ENCODE data around the gene CIT.

CIT gene

DNA sequence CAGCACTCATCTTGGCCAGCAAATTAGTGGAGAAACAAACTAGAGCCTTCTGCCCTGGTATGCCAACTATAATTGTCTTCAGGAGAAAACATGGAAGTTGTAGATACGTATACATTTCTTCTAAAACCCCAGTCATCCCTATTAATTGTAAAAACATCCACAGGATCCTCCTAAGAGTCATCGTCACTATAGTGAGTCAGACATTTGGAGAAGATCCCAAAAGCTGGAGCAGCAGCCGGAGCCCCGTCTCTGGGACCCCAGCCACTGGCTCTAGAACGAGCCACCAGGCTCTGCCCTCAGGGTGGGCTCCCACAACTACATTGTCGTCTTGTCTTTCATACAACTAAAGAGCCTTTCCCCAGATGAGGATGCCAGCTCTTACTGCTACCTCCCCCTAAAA lies 193.7 kb downstream of the CIT start:
- DNase-seq (ENCODE audit: extremely low read depth, insufficient read length): no peak
- Histone ChIP-seq H3K36me3 (ENCODE audit: control insufficient read depth, insufficient read depth, low read length) (peaks cover 31% of the 10 kb centered on the region), H3K27me3 (replicated peaks; ENCODE audit: control insufficient read depth, insufficient read depth, low read length) (no peaks in the 10 kb centered on the region), H3K4me3 (replicated peaks; ENCODE audit: low read depth, low read length) (no peak overlapping the region)
- TF ChIP-seq, protein P1, sequence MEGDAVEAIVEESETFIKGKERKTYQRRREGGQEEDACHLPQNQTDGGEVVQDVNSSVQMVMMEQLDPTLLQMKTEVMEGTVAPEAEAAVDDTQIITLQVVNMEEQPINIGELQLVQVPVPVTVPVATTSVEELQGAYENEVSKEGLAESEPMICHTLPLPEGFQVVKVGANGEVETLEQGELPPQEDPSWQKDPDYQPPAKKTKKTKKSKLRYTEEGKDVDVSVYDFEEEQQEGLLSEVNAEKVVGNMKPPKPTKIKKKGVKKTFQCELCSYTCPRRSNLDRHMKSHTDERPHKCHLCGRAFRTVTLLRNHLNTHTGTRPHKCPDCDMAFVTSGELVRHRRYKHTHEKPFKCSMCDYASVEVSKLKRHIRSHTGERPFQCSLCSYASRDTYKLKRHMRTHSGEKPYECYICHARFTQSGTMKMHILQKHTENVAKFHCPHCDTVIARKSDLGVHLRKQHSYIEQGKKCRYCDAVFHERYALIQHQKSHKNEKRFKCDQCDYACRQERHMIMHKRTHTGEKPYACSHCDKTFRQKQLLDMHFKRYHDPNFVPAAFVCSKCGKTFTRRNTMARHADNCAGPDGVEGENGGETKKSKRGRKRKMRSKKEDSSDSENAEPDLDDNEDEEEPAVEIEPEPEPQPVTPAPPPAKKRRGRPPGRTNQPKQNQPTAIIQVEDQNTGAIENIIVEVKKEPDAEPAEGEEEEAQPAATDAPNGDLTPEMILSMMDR (IDR thresholded peaks at IDR 0.05; ENCODE audit: insufficient read depth, low read length, poor library complexity, severe bottlenecking): no peak

DNA sequence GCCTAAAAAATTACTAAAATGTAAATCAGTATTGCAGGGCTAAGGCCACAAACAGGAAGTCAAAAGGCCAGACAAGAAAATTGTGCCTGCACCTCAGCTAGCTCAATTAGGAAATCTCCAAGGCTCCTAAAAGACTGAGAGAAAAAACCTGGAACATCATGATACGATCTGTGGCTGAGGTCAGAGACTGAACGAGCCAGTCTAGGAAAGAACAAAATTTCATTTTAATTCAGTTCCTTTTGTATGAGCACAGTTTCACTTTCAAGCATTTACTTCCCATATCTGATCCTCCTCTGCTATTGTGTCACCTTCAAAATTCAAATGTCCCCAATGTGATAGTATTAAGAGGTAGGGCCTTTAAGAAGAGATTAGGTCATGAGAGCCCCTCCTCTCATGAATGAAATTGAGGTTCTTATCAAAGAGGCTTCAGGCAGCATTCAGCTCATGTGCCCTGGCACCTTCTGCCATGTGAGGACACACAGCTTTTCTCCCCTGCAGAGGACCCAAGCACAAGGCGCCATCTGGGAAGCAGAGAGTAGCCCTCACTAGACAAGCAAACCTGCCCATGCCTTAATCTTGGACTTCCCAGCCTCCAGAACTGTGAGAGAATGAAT lies 194.4 kb downstream of the CIT start:
- DNase-seq (ENCODE audit: extremely low read depth, insufficient read length): no peak
- Histone ChIP-seq H3K27me3 (replicated peaks; ENCODE audit: control insufficient read depth, insufficient read depth, low read length) (no peaks in the 10 kb centered on the region), H3K36me3 (ENCODE audit: control insufficient read depth, insufficient read depth, low read length) (peaks cover 33% of the 10 kb centered on the region), H3K4me3 (replicated peaks; ENCODE audit: low read depth, low read length) (no peak overlapping the region)
- TF ChIP-seq, protein P1 (IDR thresholded peaks at IDR 0.05; ENCODE audit: insufficient read depth, low read length, poor library complexity, severe bottlenecking): no peak

DNA sequence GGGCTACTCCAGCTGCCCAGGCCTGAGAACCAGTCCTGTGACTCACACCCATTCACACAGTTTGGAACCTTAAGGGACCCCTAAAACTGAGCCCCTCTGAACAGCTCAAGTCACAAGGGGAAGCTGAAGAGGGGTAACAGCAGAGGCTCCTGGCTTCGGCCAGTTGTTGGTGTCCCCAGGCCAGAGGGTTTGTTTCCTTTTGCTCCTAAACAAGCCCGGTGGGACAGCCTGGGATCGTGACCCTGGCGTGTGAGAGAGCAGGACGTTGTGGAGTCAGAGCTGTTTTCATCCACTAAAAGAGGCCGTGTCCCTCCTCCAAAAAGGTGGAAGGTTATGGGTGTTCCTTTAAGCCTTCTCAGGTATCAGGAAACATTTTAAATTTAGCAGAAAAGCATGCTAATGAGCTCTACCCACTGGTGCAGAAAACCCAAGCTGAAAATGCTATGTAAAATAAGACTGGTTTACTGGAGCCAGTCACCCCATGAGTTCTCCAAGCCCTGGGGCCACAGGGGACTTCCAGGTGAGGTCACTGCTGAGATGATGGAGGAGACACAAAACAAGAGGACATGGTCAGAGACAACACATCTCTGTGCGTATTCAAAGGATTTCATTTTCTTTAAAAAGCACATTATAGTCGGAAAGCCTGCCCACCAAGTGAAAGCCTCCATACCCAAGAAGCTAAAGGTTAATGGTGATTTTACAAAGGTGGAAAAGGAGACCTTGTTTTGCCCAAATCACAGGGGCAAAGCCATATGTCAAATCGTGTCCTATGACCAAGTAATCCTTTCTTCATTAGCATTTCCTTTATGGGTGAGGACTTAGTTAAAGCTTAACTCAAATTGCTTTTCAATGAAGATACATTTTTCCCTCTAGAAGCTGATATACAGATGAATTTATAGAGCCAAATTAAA lies 195.1 kb downstream of the CIT start:
- DNase-seq (ENCODE audit: extremely low read depth, insufficient read length): peak; percentile 43
- Histone ChIP-seq H3K4me3 (replicated peaks; ENCODE audit: low read depth, low read length) (no peak overlapping the region), H3K27me3 (replicated peaks; ENCODE audit: control insufficient read depth, insufficient read depth, low read length) (no peaks in the 10 kb centered on the region), H3K36me3 (ENCODE audit: control insufficient read depth, insufficient read depth, low read length) (peaks cover 36% of the 10 kb centered on the region)
- TF ChIP-seq, protein P1 (IDR thresholded peaks at IDR 0.05; ENCODE audit: insufficient read depth, low read length, poor library complexity, severe bottlenecking): no peak

DNA sequence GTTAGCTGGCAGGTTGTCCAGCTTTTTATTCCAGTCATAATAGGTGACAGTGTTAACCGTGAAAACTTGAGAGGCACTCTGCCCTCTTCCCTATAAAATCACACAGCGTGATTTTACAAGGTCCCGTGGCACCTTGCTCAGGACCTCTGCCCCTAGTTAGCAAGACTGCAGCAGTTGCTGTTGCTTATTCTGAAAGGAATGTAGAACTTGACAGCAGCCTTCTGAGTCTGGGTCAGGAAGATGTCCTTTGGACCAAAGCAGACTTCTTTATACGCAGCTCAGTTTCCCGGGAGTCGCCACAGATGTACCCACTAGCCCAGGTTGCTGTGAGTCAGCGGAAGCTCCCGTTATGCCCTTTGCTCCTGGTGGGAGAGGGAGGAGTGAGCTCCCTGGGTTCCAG lies 196.0 kb downstream of the CIT start:
- H3K27me3 ChIP-seq (replicated peaks; ENCODE audit: control insufficient read depth, insufficient read depth, low read length): no peaks in the 10 kb centered on the region
- TF ChIP-seq, protein P1 (IDR thresholded peaks at IDR 0.05; ENCODE audit: insufficient read depth, low read length, poor library complexity, severe bottlenecking): no peak
- DNase-seq (ENCODE audit: extremely low read depth, insufficient read length): no peak
- H3K36me3 ChIP-seq (ENCODE audit: control insufficient read depth, insufficient read depth, low read length): peaks cover 43% of the 10 kb centered on the region
- H3K4me3 ChIP-seq (replicated peaks; ENCODE audit: low read depth, low read length): no peak overlapping the region

DNA sequence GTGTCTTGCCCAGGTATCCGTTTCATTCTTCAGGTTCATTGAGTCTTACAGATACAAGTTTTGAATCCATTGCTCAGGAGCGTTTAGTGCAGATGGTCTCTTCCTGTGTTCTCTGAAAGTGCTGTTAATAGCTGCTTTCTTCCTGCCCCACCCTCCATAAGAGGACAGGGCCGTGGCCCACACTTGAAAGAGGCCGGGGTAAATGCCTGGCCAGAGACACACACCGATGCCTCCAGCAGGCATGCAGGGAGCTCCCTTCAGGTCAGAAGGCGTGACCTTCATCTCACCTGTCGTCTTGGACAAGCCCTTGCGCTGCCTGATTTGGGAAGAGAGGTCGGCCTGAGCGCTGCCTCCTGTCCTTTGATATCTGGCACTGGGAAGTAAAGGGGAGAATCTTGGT lies 197.6 kb downstream of the CIT start:
- TF ChIP-seq, protein P1 (IDR thresholded peaks at IDR 0.05; ENCODE audit: insufficient read depth, low read length, poor library complexity, severe bottlenecking): no peak
- Histone ChIP-seq H3K27me3 (replicated peaks; ENCODE audit: control insufficient read depth, insufficient read depth, low read length) (no peaks in the 10 kb centered on the region), H3K36me3 (ENCODE audit: control insufficient read depth, insufficient read depth, low read length) (peaks cover 51% of the 10 kb centered on the region), H3K4me3 (replicated peaks; ENCODE audit: low read depth, low read length) (no peak overlapping the region)
- DNase-seq (ENCODE audit: extremely low read depth, insufficient read length): no peak

Data from GM06990 (cell line).